DOHH2 (cell line): Measurements from ENCODE around the gene GPATCH8.

Experiments used
- H3F3A ChIP-seq: fragments of 200-600 bp; sonication (generic), shearing (Covaris generic); 2 replicates; pipeline ENCODE4 v1.6.0; 2016; ENCODE audit warnings: antibody characterized with exemption, mild to moderate bottlenecking; ENCODE audit not compliant: control insufficient read depth, insufficient read depth
- H3K27ac ChIP-seq: fragments of 200-600 bp; sonication (generic); 2 replicates; pipeline ENCODE4 v1.5.1; 2014; ENCODE audit warnings: low read depth, mild to moderate bottlenecking, low read length, moderate library complexity
- H3K27me3 ChIP-seq: fragments of 200-600 bp; sonication (generic); 2 replicates; pipeline ENCODE4 v1.6.1; 2014; ENCODE audit warnings: mild to moderate bottlenecking, low read length, mixed read lengths; ENCODE audit not compliant: control insufficient read depth
- H3K36me3 ChIP-seq: fragments of 200-600 bp; sonication (generic); 2 replicates; pipeline ENCODE4 v1.6.1; 2014; ENCODE audit warnings: mild to moderate bottlenecking, low read length, moderate library complexity, mixed read lengths; ENCODE audit not compliant: control insufficient read depth
- H3K4me1 ChIP-seq: fragments of 200-600 bp; sonication (generic); 2 replicates; pipeline ENCODE4 v1.6.1; 2014; ENCODE audit warnings: mild to moderate bottlenecking, low read length, mixed read lengths; ENCODE audit not compliant: control insufficient read depth
- H3K4me2 ChIP-seq: fragments of 200-600 bp; sonication (generic); 2 replicates; pipeline ENCODE4 v1.6.0; 2014; ENCODE audit warnings: mild to moderate bottlenecking, low read length, moderate library complexity
- H3K4me3 ChIP-seq: fragments of 200-600 bp; sonication (generic); 2 replicates; pipeline ENCODE4 v1.5.1; 2014; ENCODE audit warnings: mild to moderate bottlenecking, low read length, mixed read lengths
- H3K79me2 ChIP-seq: fragments of 200-600 bp; sonication (generic); 2 replicates; pipeline ENCODE4 v1.6.1; 2014; ENCODE audit warnings: mild to moderate bottlenecking, low read length, mixed read lengths; ENCODE audit not compliant: control insufficient read depth
- H3K9me2 ChIP-seq: fragments of 200-600 bp; sonication (generic); replicated peaks from 2 replicates; pipeline ENCODE4 v1.6.1; 2014; ENCODE audit warnings: mild to moderate bottlenecking, low read length, mixed read lengths; ENCODE audit not compliant: control insufficient read depth
- H3K9me3 ChIP-seq: fragments of 200-600 bp; sonication (generic); 2 replicates; pipeline ENCODE4 v1.6.1; 2014; ENCODE audit warnings: antibody characterized with exemption, low read length, mixed read lengths; ENCODE audit not compliant: control insufficient read depth, insufficient read depth
- H4K20me1 ChIP-seq: fragments of 200-600 bp; sonication (generic); 2 replicates; pipeline ENCODE4 v1.6.0; 2014; ENCODE audit warnings: low read depth, mild to moderate bottlenecking, antibody characterized with exemption, low read length, moderate library complexity; ENCODE audit not compliant: control insufficient read depth, insufficient read depth
- CTCF ChIP-seq: fragments of 200-600 bp; sonication (generic); IDR thresholded peaks from one replicate; pipeline ENCODE4 v1.5.1; 2014; ENCODE audit warnings: antibody characterized with exemption, mild to moderate bottlenecking, low read depth, low read length; ENCODE audit not compliant: poor library complexity, severe bottlenecking
- EZH2phosphoT487 ChIP-seq: fragments of 200-600 bp; sonication (generic); IDR thresholded peaks from 2 replicates; pipeline ENCODE4 v1.6.1; 2017; ENCODE audit warnings: borderline replicate concordance, mild to moderate bottlenecking, antibody characterized with exemption, low read length, moderate library complexity, mixed read lengths

Gene GPATCH8

GRCh38 chr17:44432254-44433157, 70.7 kb downstream of the GPATCH8 start:
- Histone ChIP-seq H3K27ac (no peak overlapping the region), H3K9me2 (no peaks in the 10 kb centered on the region), H3K79me2 (no peaks in the 10 kb centered on the region), H3K4me1 (no peaks in the 10 kb centered on the region), H3F3A (0 out of 2 replicates have a peak, but pooled peaks cover 3% of the 10 kb centered on the region), H3K36me3 (peaks cover 47% of the 10 kb centered on the region), H3K4me2 (no peak overlapping the region), H3K27me3 (no peaks in the 10 kb centered on the region), H4K20me1 (no peaks in the 10 kb centered on the region), H3K4me3 (no peak overlapping the region), H3K9me3 (no peaks in the 10 kb centered on the region)
- TF ChIP-seq CTCF = no peak

GRCh38 chr17:44424828-44425461, 78.3 kb downstream of the GPATCH8 start:
- no peaks in the 10 kb centered on the region for H3K79me2 ChIP-seq
- no peaks in the 10 kb centered on the region for H3K9me2 ChIP-seq
- H3K4me3 ChIP-seq = no peak overlapping the region
- H3K4me2 ChIP-seq = no peak overlapping the region
- H3K9me3 ChIP-seq = no peaks in the 10 kb centered on the region
- H3F3A ChIP-seq = no peaks in the 10 kb centered on the region
- no peaks in the 10 kb centered on the region for H3K27me3 ChIP-seq
- no peaks in the 10 kb centered on the region for H3K4me1 ChIP-seq
- no peak overlapping the region for H3K27ac ChIP-seq
- no peaks in the 10 kb centered on the region for H4K20me1 ChIP-seq
- no peak for TF ChIP-seq CTCF
- no peak for TF ChIP-seq EZH2phosphoT487
- peaks cover 47% of the 10 kb centered on the region for H3K36me3 ChIP-seq

GRCh38 chr17:44417553-44417952, 85.7 kb downstream of the GPATCH8 start:
- Histone ChIP-seq H3K9me2 (no peaks in the 10 kb centered on the region), H3K9me3 (no peaks in the 10 kb centered on the region), H3K79me2 (no peaks in the 10 kb centered on the region), H3K27ac (no peak overlapping the region), H3K27me3 (no peaks in the 10 kb centered on the region), H4K20me1 (no peaks in the 10 kb centered on the region), H3K4me2 (no peak overlapping the region), H3F3A (no peaks in the 10 kb centered on the region), H3K4me3 (no peak overlapping the region), H3K36me3 (peaks cover 32% of the 10 kb centered on the region), H3K4me1 (peaks cover 4% of the 10 kb centered on the region; the same call in 1 of the 2 replicates)
- TF ChIP-seq CTCF = no peak
- no peak for TF ChIP-seq EZH2phosphoT487
